Measurements from ENCODE around the gene PPA1. TPM values are rescaled to one million over a fixed set of nuclear protein-coding genes. Genes with fewer than 3 reads are reported as not detected.

The PPA1 gene
- total RNA-seq: 100 to 1,000 TPM in 2 of 4 donors, 10 to 100 TPM in 2; 14.1 to 113 (median 98.4) TPM

- intact Hi-C loops (cut with DNase I; ENCODE audit: low total_unique reads): no loop called here
- Histone ChIP-seq H3K4me3 (peak within 1 kb of the TSS; percentile 61 to 90 (median 82)), H3K36me3 (no peaks in the 10 kb centered on the region), H3K27me3 (no peaks in the 10 kb centered on the region), H3K27ac (peak within 1 kb of the TSS; percentile 85 to 93 (median 87)), H3K4me1 (peaks cover 0 to 44% (median 24%) of the 10 kb centered on the region in 4 donors), H3K9me3 (no peaks in the 10 kb centered on the region)
- in situ Hi-C loops (cut with MboI; ENCODE audit: low pct_ligation_motif_present in 1 of 4, low pct_unique_long_range_greater_than_20kb in 1 of 4, low sequenced_read_pairs in 3 of 4): no loop called here
- peak; percentile 99 for DNase-seq
- peak; percentile 18 to 42 (median 25) for TF ChIP-seq CTCF (IDR thresholded peaks at IDR 0.05)
- no peak for TF ChIP-seq EP300 (IDR thresholded peaks at IDR 0.05; ENCODE audit: low read depth)
- peak; percentile 89 for TF ChIP-seq POLR2A (IDR thresholded peaks at IDR 0.05)
- TF ChIP-seq POLR2AphosphoS5 (IDR thresholded peaks at IDR 0.05): peak; percentile 97 to 99 (median 98)
- WGBS, 2 donors (ENCODE audit: low coverage in 1 of 2): 0 to 1% methylated on average over 2 to 54 of the region's 74 CpGs
Measured at GRCh38 chr10:70233109-70233938, at the start of gene PPA1. Gene PPA1, minus strand, starts transcription at chr10:70233429. Its CDS starts 102 bp downstream, at chr10:70233327.

GRCh38 chr10:70281609-70282008, 48.4 kb upstream of the PPA1 start:
- in situ Hi-C loops (cut with MboI; ENCODE audit: low pct_ligation_motif_present in 1 of 4, low pct_unique_long_range_greater_than_20kb in 1 of 4, low sequenced_read_pairs in 3 of 4): no loop called here
- Histone ChIP-seq H3K4me3 (no peak overlapping the region), H3K36me3 (no peaks in the 10 kb centered on the region), H3K9me3 (no peaks in the 10 kb centered on the region), H3K27me3 (peaks cover 59% of the 10 kb centered on the region), H3K4me1 (peaks cover 4 to 8% (median 6%) of the 10 kb centered on the region in 4 donors), H3K27ac (no peak overlapping the region)
- no peak for TF ChIP-seq CTCF (IDR thresholded peaks at IDR 0.05)
- TF ChIP-seq POLR2A (IDR thresholded peaks at IDR 0.05): no peak
- TF ChIP-seq POLR2AphosphoS5 (IDR thresholded peaks at IDR 0.05): no peak
- no peak for TF ChIP-seq EP300 (IDR thresholded peaks at IDR 0.05; ENCODE audit: low read depth)
- WGBS, 2 donors (ENCODE audit: low coverage in 1 of 2): 76 to 92% methylated on average over 1 of the region's 1 CpG
- DNase-seq: no peak
- intact Hi-C loops (cut with DNase I; ENCODE audit: low total_unique reads): no loop called here

GRCh38 chr10:70280099-70280498, 46.9 kb upstream of the PPA1 start:
- DNase-seq: no peak
- in situ Hi-C loops (cut with MboI; ENCODE audit: low pct_ligation_motif_present in 1 of 4, low pct_unique_long_range_greater_than_20kb in 1 of 4, low sequenced_read_pairs in 3 of 4): no loop called here
- no peak overlapping the region for H3K4me3 ChIP-seq
- 88% methylated on average over 5 to 6 of the region's 6 CpGs for WGBS, 2 donors (ENCODE audit: low coverage in 1 of 2)
- H3K9me3 ChIP-seq: no peaks in the 10 kb centered on the region
- H3K36me3 ChIP-seq: no peaks in the 10 kb centered on the region
- intact Hi-C loops (cut with DNase I; ENCODE audit: low total_unique reads): no loop called here
- H3K4me1 ChIP-seq: peaks cover 4 to 8% (median 6%) of the 10 kb centered on the region in 4 donors
- no peak for TF ChIP-seq CTCF (IDR thresholded peaks at IDR 0.05)
- no peak for TF ChIP-seq POLR2A (IDR thresholded peaks at IDR 0.05)
- TF ChIP-seq EP300 (IDR thresholded peaks at IDR 0.05; ENCODE audit: low read depth): no peak
- TF ChIP-seq POLR2AphosphoS5 (IDR thresholded peaks at IDR 0.05): no peak
- no peak overlapping the region for H3K27ac ChIP-seq
- H3K27me3 ChIP-seq: peaks cover 44% of the 10 kb centered on the region

- WGBS, 2 donors (ENCODE audit: low coverage in 1 of 2): 70% methylated on average over 3 of the region's 3 CpGs; no CpG with 5 or more reads in 1 of the 2 donors
- no peaks in the 10 kb centered on the region for H3K9me3 ChIP-seq
- DNase-seq: no peak
- H3K4me3 ChIP-seq: no peak overlapping the region
- no peaks in the 10 kb centered on the region for H3K36me3 ChIP-seq
- no peak for TF ChIP-seq POLR2A (IDR thresholded peaks at IDR 0.05)
- no peak for TF ChIP-seq POLR2AphosphoS5 (IDR thresholded peaks at IDR 0.05)
- TF ChIP-seq EP300 (IDR thresholded peaks at IDR 0.05; ENCODE audit: low read depth): no peak
- no peak for TF ChIP-seq CTCF (IDR thresholded peaks at IDR 0.05)
- H3K27me3 ChIP-seq: peaks cover 18% of the 10 kb centered on the region
- in situ Hi-C loops (cut with MboI; ENCODE audit: low pct_ligation_motif_present in 1 of 4, low pct_unique_long_range_greater_than_20kb in 1 of 4, low sequenced_read_pairs in 3 of 4) (no loop called here), intact Hi-C loops (cut with DNase I; ENCODE audit: low total_unique reads) (no loop called here)
- no peaks in the 10 kb centered on the region for H3K4me1 ChIP-seq
- H3K27ac ChIP-seq: no peak overlapping the region
Measured at GRCh38 chr10:70277396-70278030, 44.3 kb upstream of the PPA1 start.
